ENCODE results near the gene MCM10. TPM values are rescaled to one million over a fixed set of nuclear protein-coding genes. Genes with fewer than 3 reads are reported as not detected.

MCM10 gene
- total RNA-seq, 1 experiment from 2014 or later: 27.9 TPM

- no peak for DNase-seq (ENCODE audit: low spot score)
- in situ Hi-C loops (cut with HindIII; ENCODE audit: low sequenced_read_pairs): no loop called here
Observed at GRCh38 chr10:13161857-13162271, 506 bp downstream of the MCM10 start.

- DNase-seq (ENCODE audit: low spot score): no peak
- in situ Hi-C loops (cut with HindIII; ENCODE audit: low sequenced_read_pairs): no loop called here
Observed at GRCh38 chr10:13163859-13164258, 2.5 kb downstream of the MCM10 start.

- DNase-seq (ENCODE audit: low spot score): no peak
- in situ Hi-C loops (cut with HindIII; ENCODE audit: low sequenced_read_pairs): no loop called here
Observed at GRCh38 chr10:13165177-13165576, 3.8 kb downstream of the MCM10 start.

GRCh38 chr10:13167568-13167967 lies 6.2 kb downstream of the MCM10 start:
- no peak for DNase-seq (ENCODE audit: low spot score)
- in situ Hi-C loops (cut with HindIII; ENCODE audit: low sequenced_read_pairs): no loop called here

GRCh38 chr10:13168781-13169180 lies 7.4 kb downstream of the MCM10 start:
- in situ Hi-C loops (cut with HindIII; ENCODE audit: low sequenced_read_pairs): no loop called here
- DNase-seq (ENCODE audit: low spot score): no peak

- in situ Hi-C loops (cut with HindIII; ENCODE audit: low sequenced_read_pairs): no loop called here
- DNase-seq (ENCODE audit: low spot score): no peak
Observed at GRCh38 chr10:13173616-13174015, 12.3 kb downstream of the MCM10 start.

- DNase-seq (ENCODE audit: low spot score): no peak
- in situ Hi-C loops (cut with HindIII; ENCODE audit: low sequenced_read_pairs): no loop called here
Observed at GRCh38 chr10:13180788-13181187, 19.4 kb downstream of the MCM10 start.

- in situ Hi-C loops (cut with HindIII; ENCODE audit: low sequenced_read_pairs): no loop called here
- DNase-seq (ENCODE audit: low spot score): no peak
Observed at GRCh38 chr10:13182424-13182823, 21.1 kb downstream of the MCM10 start.

GRCh38 chr10:13183625-13184024 lies 22.3 kb downstream of the MCM10 start:
- in situ Hi-C loops (cut with HindIII; ENCODE audit: low sequenced_read_pairs): no loop called here
- DNase-seq (ENCODE audit: low spot score): no peak

- in situ Hi-C loops (cut with HindIII; ENCODE audit: low sequenced_read_pairs): no loop called here
- DNase-seq (ENCODE audit: low spot score): no peak
Observed at GRCh38 chr10:13184276-13184675, 22.9 kb downstream of the MCM10 start.

- peak; percentile 24 for DNase-seq (ENCODE audit: low spot score)
- in situ Hi-C loops (cut with HindIII; ENCODE audit: low sequenced_read_pairs): no loop called here
Observed at GRCh38 chr10:13184730-13185514, 23.6 kb downstream of the MCM10 start.

GRCh38 chr10:13187135-13187534 lies 25.8 kb downstream of the MCM10 start:
- DNase-seq (ENCODE audit: low spot score): no peak
- in situ Hi-C loops (cut with HindIII; ENCODE audit: low sequenced_read_pairs): no loop called here

GRCh38 chr10:13188593-13188992 lies 27.2 kb downstream of the MCM10 start:
- DNase-seq (ENCODE audit: low spot score): no peak
- in situ Hi-C loops (cut with HindIII; ENCODE audit: low sequenced_read_pairs): no loop called here

GRCh38 chr10:13189961-13190360 lies 28.6 kb downstream of the MCM10 start:
- in situ Hi-C loops (cut with HindIII; ENCODE audit: low sequenced_read_pairs): no loop called here

GRCh38 chr10:13190816-13191215 lies 29.5 kb downstream of the MCM10 start:
- DNase-seq (ENCODE audit: low spot score): no peak
- in situ Hi-C loops (cut with HindIII; ENCODE audit: low sequenced_read_pairs): no loop called here

More at GRCh38 chr10:13189961-13190360, 28.6 kb downstream of the MCM10 start:
- DNase-seq (ENCODE audit: low spot score): no peak

- DNase-seq (ENCODE audit: low spot score): no peak
- in situ Hi-C loops (cut with HindIII; ENCODE audit: low sequenced_read_pairs): no loop called here
Observed at GRCh38 chr10:13191362-13191761, 30.0 kb downstream of the MCM10 start.

GRCh38 chr10:13193637-13194036 lies 32.3 kb downstream of the MCM10 start:
- no peak for DNase-seq (ENCODE audit: low spot score)
- in situ Hi-C loops (cut with HindIII; ENCODE audit: low sequenced_read_pairs): no loop called here

- DNase-seq (ENCODE audit: low spot score): no peak
Observed at GRCh38 chr10:13195016-13195415, 33.7 kb downstream of the MCM10 start.

GRCh38 chr10:13201132-13201531 lies 39.8 kb downstream of the MCM10 start:
- in situ Hi-C loops (cut with HindIII; ENCODE audit: low sequenced_read_pairs): no loop called here
- no peak for DNase-seq (ENCODE audit: low spot score)

More at GRCh38 chr10:13195016-13195415, 33.7 kb downstream of the MCM10 start:
- in situ Hi-C loops (cut with HindIII; ENCODE audit: low sequenced_read_pairs): no loop called here

- no peak for DNase-seq (ENCODE audit: low spot score)
- in situ Hi-C loops (cut with HindIII; ENCODE audit: low sequenced_read_pairs): no loop called here
Observed at GRCh38 chr10:13206091-13206490, 44.7 kb downstream of the MCM10 start.

All from G401 (cell line).